GM10248 (cell line): ENCODE data around the gene KLK6.

Source experiments
- CTCF ChIA-PET: fragments of 300-600 bp; sonication (Branson Sonifier 250); formaldehyde crosslinking; extraction: SDS; loops from one replicate; lab custom pipeline; 2021; ENCODE audit warnings: antibody characterized with exemption; lab: Yijun Ruan, JAX
- POLR2A ChIA-PET: fragments of 350-650 bp; sonication (Branson Sonifier 250); formaldehyde crosslinking; extraction: SDS; loops from one replicate; lab custom pipeline; 2020; ENCODE audit warnings: antibody characterized with exemption; lab: Yijun Ruan, JAX
- DNase-seq: peaks from one replicate; pipeline ENCODE4 v3.0.0; 2012; ENCODE audit errors: extremely low spot score
- CTCF ChIP-seq: IDR thresholded peaks from 2 replicates; pipeline ENCODE4 v1.5.1; 2012; ENCODE audit warnings: mild to moderate bottlenecking, low read depth; ENCODE audit errors: extremely low read depth, missing control alignments, control extremely low read depth

KLK6 gene

GRCh38 chr19:51002542-51003311, 33.3 kb upstream of the KLK6 start:
- peak; percentile 62 for DNase-seq
- no peak for TF ChIP-seq CTCF
- CTCF ChIA-PET: interaction anchor here (1.2 kb wide), 1 partner anchor 19 kb away, joined by 3 read pairs; no protein-coding TSS in a partner anchor
- POLR2A ChIA-PET: no interaction called here

GRCh38 chr19:51002089-51002532, 32.7 kb upstream of the KLK6 start:
- TF ChIP-seq CTCF: no peak
- ChIA-PET POLR2A (no interaction called here), CTCF (interaction anchor here (1.2 kb wide), 1 partner anchor 19 kb away, joined by 3 read pairs; no protein-coding TSS in a partner anchor)
- DNase-seq: no peak

GRCh38 chr19:51001515-51001914, 32.1 kb upstream of the KLK6 start, which contains the start of gene KLK8:
Gene KLK8 (minus strand): TSS chr19:51001604. CDS start chr19:51001167, 437 bp downstream.
- ChIA-PET POLR2A (no interaction called here), CTCF (interaction anchor here (1.2 kb wide), 1 partner anchor 20 kb away, joined by 3 read pairs; no protein-coding TSS in a partner anchor)

GRCh38 chr19:51000981-51001380, 31.6 kb upstream of the KLK6 start:
- ChIA-PET CTCF (no interaction called here), POLR2A (no interaction called here)
- DNase-seq: no peak
- TF ChIP-seq CTCF: no peak

More at GRCh38 chr19:51001515-51001914, 32.1 kb upstream of the KLK6 start, which contains the start of gene KLK8:
- DNase-seq: no peak
- TF ChIP-seq CTCF: no peak

- no peak for DNase-seq
- ChIA-PET POLR2A (no interaction called here), CTCF (interaction anchor here (1.6 kb wide), 1 partner anchor 12 kb away, joined by 3 read pairs; no protein-coding TSS in a partner anchor)
- TF ChIP-seq CTCF: no peak
These were observed 31.0 kb upstream of the KLK6 start for GRCh38 chr19:51000426-51000825.

GRCh38 chr19:50998686-50999085, 29.3 kb upstream of the KLK6 start:
- CTCF ChIA-PET: no interaction called here
- POLR2A ChIA-PET: no interaction called here
- TF ChIP-seq CTCF: no peak
- no peak for DNase-seq
